IPS-18c (cell line): ENCODE data around the gene GSG1L.

Experiments used
- H3K4me3 ChIP-seq: 2 replicates; pipeline ENCODE4 v1.7.0; 2013; ENCODE audit warnings: low read depth, mild to moderate bottlenecking, low read length, moderate library complexity; ENCODE audit not compliant: insufficient read depth
- H3K9me3 ChIP-seq: one replicate; pipeline ENCODE4 v1.6.1; 2013; ENCODE audit warnings: mild to moderate bottlenecking, low read length, moderate library complexity; ENCODE audit not compliant: control insufficient read depth, insufficient read depth

The GSG1L gene

GRCh38 chr16:27841061-27841801 lies 222.3 kb downstream of the GSG1L start:
- no peak overlapping the region for H3K4me3 ChIP-seq
- H3K9me3 ChIP-seq = no peaks in the 10 kb centered on the region

- no peak overlapping the region for H3K4me3 ChIP-seq
- no peaks in the 10 kb centered on the region for H3K9me3 ChIP-seq
Measured at GRCh38 chr16:27840311-27841060, 223.0 kb downstream of the GSG1L start.

- Histone ChIP-seq H3K9me3 (no peaks in the 10 kb centered on the region), H3K4me3 (no peak overlapping the region)
Measured at GRCh38 chr16:27839419-27839818, 224.1 kb downstream of the GSG1L start.

- H3K9me3 ChIP-seq = no peaks in the 10 kb centered on the region
- no peak overlapping the region for H3K4me3 ChIP-seq
Measured at GRCh38 chr16:27838536-27839175, 224.9 kb downstream of the GSG1L start.

GRCh38 chr16:27829975-27830374 lies 233.5 kb downstream of the GSG1L start:
- peaks cover 4% of the 10 kb centered on the region for H3K9me3 ChIP-seq
- H3K4me3 ChIP-seq = peak overlapping the region; percentile 20; the same call in 1 of the 2 replicates

- Histone ChIP-seq H3K4me3 (no peak overlapping the region), H3K9me3 (peaks cover 4% of the 10 kb centered on the region)
Measured at GRCh38 chr16:27828671-27829070, 234.8 kb downstream of the GSG1L start.

- no peak overlapping the region for H3K4me3 ChIP-seq
- H3K9me3 ChIP-seq = peaks cover 4% of the 10 kb centered on the region
Measured at GRCh38 chr16:27827765-27828164, 235.7 kb downstream of the GSG1L start.

GRCh38 chr16:27826893-27827289 lies 236.6 kb downstream of the GSG1L start:
- H3K4me3 ChIP-seq = no peak overlapping the region
- H3K9me3 ChIP-seq = peaks cover 4% of the 10 kb centered on the region

- no peak overlapping the region for H3K4me3 ChIP-seq
- peaks cover 4% of the 10 kb centered on the region for H3K9me3 ChIP-seq
Measured at GRCh38 chr16:27826081-27826892, 237.2 kb downstream of the GSG1L start.

- H3K4me3 ChIP-seq = no peak overlapping the region
- H3K9me3 ChIP-seq = no peaks in the 10 kb centered on the region
Measured at GRCh38 chr16:27824786-27825185, 238.7 kb downstream of the GSG1L start.

GRCh38 chr16:27824006-27824405 lies 239.5 kb downstream of the GSG1L start:
- no peaks in the 10 kb centered on the region for H3K9me3 ChIP-seq
- no peak overlapping the region for H3K4me3 ChIP-seq

GRCh38 chr16:27823421-27823820 lies 240.1 kb downstream of the GSG1L start:
- Histone ChIP-seq H3K4me3 (no peak overlapping the region), H3K9me3 (no peaks in the 10 kb centered on the region)

- Histone ChIP-seq H3K4me3 (no peak overlapping the region), H3K9me3 (no peaks in the 10 kb centered on the region)
Measured at GRCh38 chr16:27822996-27823395, 240.5 kb downstream of the GSG1L start.

GRCh38 chr16:27822529-27822928 lies 241.0 kb downstream of the GSG1L start:
- Histone ChIP-seq H3K9me3 (no peaks in the 10 kb centered on the region), H3K4me3 (no peak overlapping the region)

GRCh38 chr16:27820646-27821345 lies 242.7 kb downstream of the GSG1L start:
- Histone ChIP-seq H3K4me3 (no peak overlapping the region), H3K9me3 (no peaks in the 10 kb centered on the region)

- H3K9me3 ChIP-seq = no peaks in the 10 kb centered on the region
- H3K4me3 ChIP-seq = no peak overlapping the region
Measured at GRCh38 chr16:27819881-27820610, 243.5 kb downstream of the GSG1L start.
